ENCODE results near the gene DST.
"Not testable (repeated sequence)": the region's sequence is repeated elsewhere in the genome, so short reads cannot be mapped to it uniquely, and the experiment has no call there.

- TF ChIP-seq CTCF (IDR thresholded peaks at IDR 0.05 in 2 of 3, conservative IDR thresholded peaks at IDR 0.05 in 1 of 3; ENCODE audit: borderline replicate concordance in 1 of 3, insufficient read depth in 1 of 3, low read depth in 2 of 3, low read length in 2 of 3); EGR1 (IDR thresholded peaks at IDR 0.05; ENCODE audit: low read depth); SP1 (IDR thresholded peaks at IDR 0.05; ENCODE audit: low read depth); SIN3A (IDR thresholded peaks at IDR 0.05; ENCODE audit: low read depth); RAD21 (IDR thresholded peaks at IDR 0.05; ENCODE audit: low read depth); POLR2A (IDR thresholded peaks at IDR 0.05; ENCODE audit: borderline replicate concordance, extremely low read depth, insufficient read depth, insufficient read length); CEBPB (IDR thresholded peaks at IDR 0.05; ENCODE audit: low read depth); EZH2 (IDR thresholded peaks at IDR 0.05); ELF1 (IDR thresholded peaks at IDR 0.05; ENCODE audit: borderline replicate concordance, low read depth): not testable (repeated sequence)
Observed at GRCh38 chr6:56661338-56661737, 18.6 kb upstream of the DST start.
